DMS79 treated with DMSO at 0.1 percent for 48 hours (cell line): ENCODE data around the gene SENP6.

Experiments
- DNase-seq: peaks from one replicate; lab custom pipeline; 2025; lab: John Stamatoyannopoulos, UW

The SENP6 gene

DNA sequence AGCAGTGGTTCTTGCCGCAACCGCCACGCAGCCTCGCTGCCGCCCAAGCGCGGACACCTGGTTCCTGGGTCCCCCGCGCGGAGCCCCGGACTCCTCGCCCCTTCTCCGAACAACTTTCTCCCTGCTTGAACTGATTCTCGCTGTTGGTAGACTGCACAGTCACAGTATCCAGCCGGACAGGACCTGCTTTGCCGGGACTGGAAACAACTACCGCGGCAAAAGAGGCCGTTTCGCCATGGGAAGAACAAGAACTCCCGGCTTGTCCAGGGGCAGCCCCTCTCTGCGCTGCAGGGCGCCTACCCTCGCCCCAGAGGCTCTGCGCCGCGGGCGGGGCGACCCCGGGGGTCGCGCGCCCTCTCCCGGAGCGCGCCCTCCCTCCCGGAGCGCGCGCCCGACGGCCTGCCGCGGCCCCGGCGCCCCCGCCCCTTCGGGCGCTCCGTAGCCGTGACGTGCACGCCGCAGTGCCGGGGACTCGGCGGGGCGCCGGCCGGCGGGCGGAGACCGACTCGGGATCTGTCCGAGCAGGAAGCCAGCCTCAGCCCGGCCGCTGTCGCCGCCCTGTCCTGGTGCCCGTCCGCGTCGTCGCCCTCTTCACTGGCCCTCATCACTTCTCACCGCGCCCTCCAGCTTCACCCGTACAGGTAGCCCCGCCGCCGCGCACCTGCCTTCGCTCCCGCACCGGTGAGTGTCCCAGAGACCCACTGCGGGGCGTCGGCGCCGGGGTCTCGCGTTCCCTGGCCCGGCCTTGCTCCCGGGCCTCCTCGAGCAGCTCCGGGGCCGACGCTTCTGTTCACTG lies 147.3 kb downstream of the SENP6 start, which contains the start of gene MYO6:
MYO6 (plus strand) TSS at position 497 of the 796 bp plus-strand sequence. CDS start 68,309 bp downstream, outside the sequence.
- peak; percentile 64 for DNase-seq

DNA sequence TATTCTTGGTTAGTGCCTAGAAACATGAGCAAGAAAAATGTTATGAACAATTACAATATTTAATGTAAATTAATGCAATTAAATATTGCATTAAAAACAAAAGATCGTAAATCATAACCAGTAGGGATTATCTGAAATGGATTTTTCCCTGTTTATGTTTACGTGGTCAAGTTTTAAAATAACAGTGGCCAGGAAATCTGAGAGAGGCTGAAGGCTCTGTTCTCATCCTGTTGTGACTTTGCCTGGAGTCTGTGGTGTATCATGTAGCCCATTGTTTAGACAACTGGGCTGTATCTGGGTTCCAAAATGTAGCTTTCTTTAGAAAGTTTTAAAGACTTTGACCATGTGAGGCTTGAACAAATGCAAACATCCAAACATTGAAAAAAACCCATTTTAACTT lies 149.8 kb downstream of the SENP6 start:
- DNase-seq = no peak

DNA sequence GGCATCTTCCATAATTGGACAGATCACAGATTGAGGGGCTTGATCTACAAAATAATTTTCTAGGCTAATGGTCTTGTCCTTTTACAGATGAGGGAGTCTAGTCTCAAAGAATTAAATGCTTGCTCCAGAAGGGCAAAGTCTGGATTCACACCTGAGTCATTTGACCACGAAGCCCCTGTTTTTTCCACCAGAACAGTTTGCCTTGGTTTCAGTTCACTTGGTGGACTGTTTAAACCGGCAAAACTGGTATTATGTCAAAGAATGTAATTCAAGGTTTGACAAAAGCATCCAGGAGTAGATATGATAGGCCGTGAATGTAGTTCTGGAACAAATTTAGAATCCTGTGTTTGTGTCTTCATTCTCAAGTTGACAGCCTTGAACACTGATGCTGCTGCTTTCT lies 150.7 kb downstream of the SENP6 start:
- DNase-seq = no peak

DNA sequence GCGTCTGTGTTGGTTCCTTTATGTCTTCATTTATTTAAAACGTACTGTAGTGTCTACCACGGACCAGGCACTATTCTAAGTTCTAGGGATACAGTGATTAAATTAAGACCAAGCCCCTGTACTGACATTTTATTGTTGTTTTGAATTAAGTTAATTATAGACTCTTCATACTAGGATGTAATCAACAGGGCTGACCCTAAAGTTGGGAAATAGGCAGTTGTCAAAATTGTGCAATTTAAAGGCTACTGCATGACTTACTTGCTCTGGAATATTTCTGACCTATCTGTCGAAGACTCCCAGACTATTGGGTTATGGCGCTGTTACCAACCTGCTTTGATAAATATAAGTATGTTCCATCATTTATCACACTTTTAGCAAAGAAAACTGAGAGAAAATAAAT lies 154.0 kb downstream of the SENP6 start:
- no peak for DNase-seq

DNA sequence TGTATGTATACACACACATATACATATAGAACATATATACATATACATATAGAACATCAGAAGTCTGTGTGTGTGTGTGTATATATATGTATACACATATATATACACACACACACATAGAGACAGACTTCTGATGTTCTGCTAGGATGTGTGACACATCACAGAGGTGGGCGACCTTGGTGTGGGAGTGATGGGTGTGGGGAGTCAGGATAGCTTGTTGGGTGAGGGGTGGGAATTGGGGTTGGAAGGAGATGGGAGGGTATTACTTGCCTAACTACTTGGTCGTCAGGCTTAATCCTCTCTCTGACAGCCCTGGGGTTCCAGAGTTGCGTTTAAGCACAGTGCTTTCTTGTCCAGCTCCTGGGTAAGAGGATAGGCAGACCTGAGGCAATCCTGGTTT lies 155.6 kb downstream of the SENP6 start:
- no peak for DNase-seq

DNA sequence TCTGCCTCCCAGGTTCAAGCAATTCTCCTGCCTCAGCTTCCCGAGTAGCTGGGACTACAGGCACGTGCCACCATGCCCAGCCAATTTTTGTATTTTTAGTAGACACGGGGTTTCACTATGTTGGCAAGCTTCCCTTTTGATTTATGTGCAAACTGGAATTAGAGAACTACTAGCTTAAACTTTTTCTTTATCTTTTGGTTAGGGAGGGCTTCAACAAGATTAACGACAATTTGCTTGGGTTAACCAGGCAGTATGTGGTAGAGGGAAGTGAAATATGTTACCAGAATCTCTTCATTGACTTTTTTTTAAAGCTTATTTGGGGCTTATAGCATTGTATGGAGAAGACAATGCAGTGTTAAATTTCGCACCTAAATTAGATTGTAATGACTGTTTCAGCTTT lies 156.4 kb downstream of the SENP6 start:
- no peak for DNase-seq

DNA sequence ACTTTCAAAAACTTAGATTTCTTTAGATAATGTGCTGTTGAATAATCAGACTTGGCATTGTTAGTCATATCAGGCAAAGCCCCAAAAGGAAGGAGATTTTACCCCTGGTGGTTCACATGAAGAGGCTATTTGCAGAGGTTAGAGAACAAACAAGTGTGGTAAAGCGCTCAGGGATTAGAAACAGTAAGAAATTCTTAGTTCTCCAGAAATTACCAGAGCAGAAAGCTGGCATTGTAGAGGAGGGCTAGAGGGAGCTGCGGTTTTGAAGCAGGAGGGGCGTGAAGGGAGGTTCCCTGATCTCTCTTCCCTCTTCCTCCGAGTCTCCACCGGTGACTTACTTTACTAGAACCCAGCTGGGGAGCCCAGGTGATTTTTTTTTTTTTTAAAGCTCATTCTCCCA lies 157.5 kb downstream of the SENP6 start:
- DNase-seq = peak; percentile 98

DNA sequence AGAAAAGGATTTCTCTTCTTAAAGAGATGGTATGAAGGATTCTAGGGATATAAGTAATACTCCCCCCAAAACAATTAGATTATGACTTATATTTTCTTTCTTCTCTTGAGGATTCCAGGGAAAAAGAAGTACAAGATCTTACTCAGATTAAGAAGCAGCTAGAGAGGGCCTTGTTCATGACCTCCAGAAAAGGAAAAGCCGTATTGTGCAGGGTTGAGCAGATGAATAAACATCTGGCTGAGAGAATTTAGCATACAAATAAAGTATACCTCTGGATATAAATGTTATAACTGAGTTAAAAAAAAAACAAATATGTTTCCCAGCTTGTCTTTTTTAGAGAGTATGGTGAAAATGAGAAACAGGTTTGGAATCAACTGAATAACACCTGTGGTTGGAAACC lies 158.6 kb downstream of the SENP6 start:
- DNase-seq = no peak

DNA sequence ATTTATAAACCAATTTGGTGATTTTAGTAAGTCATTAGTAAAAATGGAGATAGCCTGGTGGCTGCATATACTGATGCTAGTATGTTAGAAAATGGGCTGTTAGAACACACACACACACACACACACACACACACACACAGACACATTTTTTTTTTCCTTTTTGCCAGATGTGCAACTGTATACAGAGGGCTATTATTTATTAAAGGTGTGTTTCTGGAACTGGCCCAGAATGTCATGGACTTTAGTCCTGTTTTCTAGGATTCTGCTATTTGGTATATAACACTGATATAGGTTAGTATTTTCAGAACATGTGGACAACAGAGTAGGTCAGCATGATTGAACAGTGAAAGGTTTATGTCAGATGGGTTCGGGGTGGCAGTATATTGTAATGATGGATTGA lies 159.8 kb downstream of the SENP6 start:
- DNase-seq = no peak

DNA sequence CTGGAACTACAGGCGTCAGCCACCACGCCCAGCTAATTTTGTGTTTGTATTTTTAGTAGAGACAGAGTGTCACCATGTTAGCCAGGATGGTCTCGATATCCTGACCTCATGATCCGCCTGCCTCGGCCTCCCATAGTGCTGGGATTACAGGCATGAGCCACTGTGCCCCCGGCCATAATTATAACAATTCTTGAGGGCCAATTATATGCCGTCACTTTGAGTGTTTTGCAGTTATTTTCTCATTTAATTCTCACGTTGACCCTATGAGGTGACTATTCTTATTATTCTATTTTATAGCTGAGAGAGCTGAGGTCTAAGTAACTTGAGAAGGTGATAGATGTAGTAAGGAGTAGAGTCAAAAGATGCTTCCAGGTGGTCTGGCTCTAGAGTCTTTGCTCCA lies 160.4 kb downstream of the SENP6 start:
- no peak for DNase-seq

DNA sequence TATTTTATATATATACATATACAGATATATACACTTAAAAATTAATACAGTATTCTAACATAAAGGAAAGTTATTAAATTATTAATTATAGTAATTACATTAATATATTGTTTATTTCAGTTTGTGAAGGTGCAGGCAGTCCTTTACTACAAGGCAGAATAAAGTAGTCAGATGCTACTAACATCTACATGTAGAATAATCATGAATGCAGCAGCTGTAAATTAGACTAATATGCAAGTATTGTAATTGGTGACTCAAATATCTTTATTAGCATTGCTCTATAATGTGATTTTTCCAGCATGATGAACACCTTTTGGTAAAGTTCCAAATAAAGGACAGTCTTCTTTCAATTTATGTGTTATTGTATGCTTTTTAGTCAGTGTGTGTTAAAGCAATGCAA lies 164.7 kb downstream of the SENP6 start:
- DNase-seq = no peak
